Fibroblast of skin of scalp (primary cell): ENCODE data around the gene FRS2.
"Not testable (repeated sequence)": the region's sequence is repeated elsewhere in the genome, so short reads cannot be mapped to it uniquely, and the experiment has no call there.

Source experiments
- DNase-seq: peaks from one replicate; pipeline ENCODE4 v3.0.0-alpha.2; 2013

Gene FRS2

DNA sequence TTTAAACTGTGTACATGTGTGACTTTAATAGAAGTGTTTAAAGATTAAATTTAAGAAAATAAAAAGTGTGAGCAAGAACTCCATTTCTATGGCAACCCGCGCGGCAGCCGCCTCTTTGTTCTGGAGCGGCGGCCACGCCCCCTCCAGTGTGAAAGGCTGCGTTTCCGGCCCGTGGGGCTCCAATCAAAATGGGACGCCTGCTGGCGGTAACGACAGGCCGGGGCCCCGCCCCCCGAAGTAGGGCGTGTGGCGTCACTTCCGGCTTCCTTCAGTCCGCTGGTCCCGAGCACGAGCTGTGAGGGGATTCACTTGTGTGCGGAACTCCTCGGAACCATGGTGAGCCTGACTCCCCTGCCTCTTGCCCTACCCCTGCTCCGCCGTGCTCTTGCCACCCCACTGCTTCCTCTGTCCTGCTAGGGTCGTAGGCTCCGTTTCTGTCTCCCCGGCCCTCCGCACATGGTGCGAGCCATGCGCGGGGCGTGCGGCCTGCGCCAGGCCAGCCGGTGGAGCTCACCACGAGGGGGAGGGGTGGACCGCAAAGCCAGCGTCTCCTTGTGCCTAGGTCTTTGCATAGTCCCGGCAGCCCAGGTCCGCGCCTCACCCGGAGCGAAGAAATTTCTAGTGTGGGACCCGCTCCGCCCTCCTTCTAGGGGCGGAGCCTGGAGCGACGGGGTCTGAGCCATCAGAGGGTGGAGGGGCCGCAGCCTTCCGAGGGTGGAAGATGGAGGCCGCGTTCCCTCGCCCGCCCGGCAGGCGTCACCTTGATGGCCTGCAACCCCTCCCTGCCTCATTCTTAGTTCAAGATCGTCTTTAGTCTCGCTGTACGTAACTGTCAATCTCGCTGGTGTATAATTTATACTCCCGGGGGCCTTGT lies 115.2 kb downstream of the FRS2 start, which contains the start of gene CCT2:
CCT2 (plus strand) TSS at position 271 of the 874 bp plus-strand sequence; CDS start at position 334, 63 bp downstream.
- peak; percentile 95 for DNase-seq

DNA sequence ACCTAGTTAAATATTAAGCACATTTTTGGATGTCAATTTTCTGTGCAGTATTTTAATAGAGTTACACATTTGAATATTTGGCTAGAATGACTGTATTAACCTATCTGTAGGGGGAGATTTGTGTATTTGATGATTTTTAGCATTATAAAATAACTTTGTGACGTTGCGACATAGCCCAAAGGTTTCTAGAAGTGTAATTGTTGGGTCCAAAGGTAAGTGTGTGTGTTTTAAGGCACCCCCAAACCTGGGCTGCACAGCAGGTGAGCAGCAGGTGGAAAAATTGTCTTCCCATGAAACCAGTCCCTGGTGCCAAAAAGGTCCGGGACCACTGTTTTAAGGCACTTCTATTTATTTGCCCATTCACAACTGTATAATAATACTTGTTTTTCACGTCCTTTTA lies 118.3 kb downstream of the FRS2 start:
- DNase-seq = no peak

DNA sequence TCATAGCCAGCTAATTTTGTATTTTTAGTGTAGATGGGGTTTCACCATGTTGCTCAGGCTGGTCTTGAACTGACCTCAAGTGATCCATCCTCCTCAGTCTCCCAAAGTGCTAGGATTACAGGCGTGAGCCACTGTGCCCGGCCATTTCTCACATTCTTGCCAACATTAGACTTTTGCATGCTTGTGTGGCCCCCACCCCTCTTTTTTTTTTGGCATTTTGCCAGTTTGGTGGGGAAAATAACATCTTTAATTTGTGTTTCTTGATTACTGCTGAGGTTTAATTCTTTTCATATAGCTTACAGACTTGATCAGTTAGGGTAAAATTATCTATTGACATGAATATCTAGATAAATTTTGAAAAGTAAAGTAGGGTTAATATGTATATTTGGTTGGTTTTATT lies 118.9 kb downstream of the FRS2 start:
- no peak for DNase-seq

DNA sequence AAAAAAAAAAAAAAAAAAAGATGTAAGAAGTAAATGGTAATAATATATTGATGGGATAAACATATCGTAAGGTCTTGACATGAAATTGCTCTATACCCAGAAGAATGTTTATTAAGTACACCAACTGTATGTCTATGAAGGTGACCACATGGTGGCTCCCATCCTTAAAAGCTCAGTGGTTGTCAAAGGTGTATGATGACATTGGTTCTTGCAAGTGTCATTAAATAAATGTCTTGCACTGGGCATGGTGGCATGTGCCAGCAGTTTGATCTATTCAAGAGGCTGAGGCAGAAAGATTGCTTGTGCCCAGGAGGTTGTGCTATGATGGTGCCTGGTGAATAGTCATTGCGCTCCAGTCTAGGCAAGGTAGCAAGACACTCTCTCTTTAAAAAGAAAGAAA lies 125.5 kb downstream of the FRS2 start:
- DNase-seq = no peak

DNA sequence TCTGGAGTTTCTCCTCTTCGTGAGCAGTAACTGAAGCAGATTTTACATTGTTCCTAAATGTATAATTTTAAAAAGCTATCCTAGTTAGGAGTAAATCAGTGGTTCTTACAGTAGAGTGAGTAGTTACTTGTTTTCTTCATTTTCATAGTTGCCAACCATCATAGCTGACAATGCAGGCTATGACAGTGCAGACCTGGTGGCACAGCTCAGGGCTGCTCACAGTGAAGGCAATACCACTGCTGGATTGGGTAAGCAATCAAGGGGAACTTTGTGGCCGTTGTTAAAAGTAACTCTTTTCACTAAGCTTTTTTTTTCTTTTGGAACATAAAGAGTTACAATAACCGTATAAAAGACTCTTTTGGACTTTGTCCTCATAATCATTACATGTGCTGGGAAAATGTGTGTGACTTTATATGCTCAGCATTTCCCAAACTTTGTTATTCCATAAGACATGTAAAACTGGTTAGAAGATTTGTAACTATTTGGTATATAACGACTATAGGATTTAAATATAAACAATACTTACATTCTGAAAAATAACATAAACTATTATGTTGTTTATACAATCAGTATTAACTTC lies 128.1 kb downstream of the FRS2 start:
- DNase-seq = no peak

DNA sequence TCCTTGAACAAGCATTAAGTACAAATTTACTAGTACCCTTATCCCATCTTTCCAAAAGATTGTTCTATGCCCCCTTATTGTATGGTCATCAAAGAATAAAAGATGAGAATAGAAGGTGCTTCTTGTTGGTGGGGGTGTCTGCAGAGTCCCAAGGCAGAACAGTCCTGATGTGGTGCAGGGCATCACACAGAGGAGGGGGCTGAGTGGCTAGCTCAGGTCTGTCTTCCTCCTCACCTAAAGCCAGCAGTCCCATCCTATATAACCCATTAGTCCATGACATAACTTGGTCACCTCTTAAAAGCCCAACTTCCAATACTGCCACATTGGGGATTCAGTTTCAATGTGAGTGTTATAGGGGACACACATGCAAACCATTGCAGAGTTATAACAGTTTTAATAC lies 130.6 kb downstream of the FRS2 start:
- DNase-seq = no peak

DNA sequence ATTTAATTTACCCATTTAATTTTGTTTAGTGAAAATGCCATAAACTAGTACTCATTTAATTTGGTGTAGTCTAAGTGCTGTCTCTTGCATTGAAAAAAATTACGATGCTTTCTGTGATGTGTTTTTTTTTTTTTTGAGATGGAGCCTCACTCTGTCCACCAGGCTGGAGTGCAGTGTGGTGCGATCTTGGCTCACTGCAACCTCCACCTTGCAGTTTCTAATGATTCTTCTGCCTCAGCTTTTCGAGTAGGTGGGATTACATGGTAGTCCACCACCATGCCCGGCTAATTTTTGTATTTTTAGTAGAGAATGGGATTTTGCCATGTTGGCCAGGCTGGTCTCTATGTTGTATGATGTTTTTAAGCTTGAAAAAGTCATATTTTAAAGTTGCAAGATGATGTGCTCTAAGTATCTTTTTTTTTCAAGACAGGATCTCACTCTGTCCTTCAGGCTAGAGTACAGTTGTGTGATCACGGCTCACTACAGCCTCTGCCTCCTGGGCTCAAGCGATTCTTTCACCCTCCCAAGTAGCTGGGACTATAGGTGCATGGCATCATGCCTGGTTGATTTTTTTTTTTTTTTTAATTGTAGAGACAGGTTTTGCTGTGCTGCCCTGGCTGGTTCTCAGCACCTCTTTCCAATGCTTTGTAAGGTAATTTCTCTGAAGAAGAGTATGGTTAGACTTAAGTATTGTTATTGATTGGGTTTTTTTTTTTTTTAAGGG lies 131.9 kb downstream of the FRS2 start:
- no peak for DNase-seq

DNA sequence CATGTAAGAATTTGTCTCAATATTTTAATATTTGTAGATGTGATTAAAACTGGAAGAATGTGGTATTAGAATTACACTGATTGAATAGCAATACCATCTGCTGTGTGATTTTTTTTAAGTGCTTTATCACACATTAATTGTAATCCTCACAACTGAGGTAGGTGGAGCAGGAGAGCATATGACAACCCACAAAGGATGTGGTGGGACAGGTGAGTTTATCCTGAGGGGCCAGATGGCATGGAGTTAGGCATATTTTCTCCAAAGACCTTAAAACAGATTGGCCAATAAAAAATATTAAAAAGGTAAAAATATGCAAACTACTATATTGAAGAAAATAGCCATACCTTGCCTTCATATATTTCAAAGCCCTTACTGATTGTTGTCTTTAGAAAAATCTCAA lies 132.8 kb downstream of the FRS2 start:
- no peak for DNase-seq

DNA sequence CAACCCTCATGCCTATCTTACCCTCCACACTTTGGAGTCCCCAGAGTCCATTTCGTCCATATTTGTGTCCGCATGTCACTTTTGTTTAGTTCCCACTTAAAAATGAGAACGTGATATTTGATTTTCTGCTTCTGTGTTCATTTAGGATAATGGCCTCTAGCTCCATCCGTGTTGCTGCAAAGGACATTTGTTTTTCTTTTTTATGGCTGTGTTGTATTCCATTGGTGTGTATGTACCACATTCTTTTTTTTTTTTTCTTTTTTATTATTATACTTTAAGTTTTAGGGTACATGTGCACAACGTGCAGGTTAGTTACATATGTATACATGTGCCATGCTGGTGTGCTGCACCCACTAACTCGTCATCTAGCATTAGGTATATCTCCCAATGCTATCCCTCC lies 133.4 kb downstream of the FRS2 start:
- DNase-seq = not testable (repeated sequence)

DNA sequence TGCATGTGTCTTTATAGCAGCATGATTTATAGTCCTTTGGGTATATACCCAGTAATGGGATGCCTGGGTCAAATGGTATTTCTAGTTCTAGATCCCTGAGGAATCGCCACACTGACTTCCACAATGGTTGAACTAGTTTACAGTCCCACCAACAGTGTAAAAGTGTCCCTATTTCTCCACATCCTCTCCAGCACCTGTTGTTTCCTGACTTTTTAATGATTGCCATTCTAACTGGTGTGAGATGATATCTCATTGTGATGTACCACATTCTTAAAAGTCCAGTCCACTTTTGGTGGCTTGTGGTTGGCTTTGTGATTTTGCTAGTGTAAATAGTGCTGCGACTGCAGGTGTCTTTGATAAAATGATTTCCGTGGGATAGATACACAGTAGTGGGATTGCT lies 134.1 kb downstream of the FRS2 start:
- not testable (repeated sequence) for DNase-seq

DNA sequence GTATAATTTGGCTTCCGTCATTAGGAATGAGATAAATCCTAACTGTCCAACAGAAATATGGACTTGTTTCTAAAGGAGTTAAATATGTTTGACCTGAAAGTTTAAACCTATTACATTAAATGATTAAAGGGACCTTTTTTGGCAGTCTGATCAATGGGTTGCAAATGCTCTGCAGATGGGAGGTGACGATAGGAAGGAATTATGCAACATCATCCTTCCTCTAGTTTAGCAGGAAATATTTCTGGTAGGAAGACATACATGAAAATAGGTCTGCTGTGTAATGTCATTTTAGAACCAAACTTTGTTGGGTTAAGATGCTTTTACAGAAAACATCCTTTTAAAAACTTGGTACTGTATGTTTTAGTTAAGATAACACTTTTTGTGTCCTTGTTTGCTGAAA lies 137.9 kb downstream of the FRS2 start:
- DNase-seq = no peak

DNA sequence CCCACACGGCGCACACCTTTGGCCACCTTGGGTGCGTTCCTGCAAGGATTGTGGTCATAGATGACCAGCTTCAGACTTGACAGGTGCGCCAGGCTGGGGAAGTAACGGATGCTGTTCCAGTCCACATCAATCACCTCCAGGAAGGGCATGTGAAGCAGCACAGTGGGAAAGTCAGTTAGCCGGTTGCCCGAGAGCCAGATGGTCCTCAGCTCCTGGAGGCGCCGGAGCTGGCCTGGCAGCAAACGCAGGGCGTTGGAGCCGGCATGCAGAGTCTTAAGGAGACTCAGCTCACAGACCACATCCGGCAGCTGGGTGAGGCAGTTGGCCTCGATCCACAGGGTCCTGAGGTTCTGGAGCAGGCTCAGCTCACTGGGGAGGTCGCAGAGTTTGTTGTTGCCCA lies 139.9 kb downstream of the FRS2 start:
- no peak for DNase-seq

DNA sequence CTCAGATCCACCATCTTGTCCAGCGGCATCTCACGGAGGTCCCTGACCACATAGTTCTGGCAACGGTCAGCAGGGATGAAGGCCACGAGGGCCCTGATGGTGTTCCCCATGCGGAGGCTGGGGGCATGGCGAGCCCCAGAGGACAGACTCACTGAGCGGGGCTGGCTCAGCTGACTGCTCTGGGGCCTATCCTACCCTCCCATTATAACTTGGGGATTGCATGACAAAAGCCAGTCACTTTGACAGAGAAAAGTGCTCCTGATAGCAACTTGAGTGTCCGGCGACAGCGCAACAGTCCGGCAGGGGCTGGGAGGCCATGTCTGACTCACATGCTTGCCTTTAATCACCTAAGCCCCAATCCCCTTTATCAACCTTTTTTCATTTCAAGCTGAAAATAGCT lies 140.5 kb downstream of the FRS2 start, which contains the start of gene LRRC10:
LRRC10 (minus strand) TSS at position 179 of the 400 bp plus-strand sequence; CDS start at position 110, 69 bp downstream.
- DNase-seq = no peak

DNA sequence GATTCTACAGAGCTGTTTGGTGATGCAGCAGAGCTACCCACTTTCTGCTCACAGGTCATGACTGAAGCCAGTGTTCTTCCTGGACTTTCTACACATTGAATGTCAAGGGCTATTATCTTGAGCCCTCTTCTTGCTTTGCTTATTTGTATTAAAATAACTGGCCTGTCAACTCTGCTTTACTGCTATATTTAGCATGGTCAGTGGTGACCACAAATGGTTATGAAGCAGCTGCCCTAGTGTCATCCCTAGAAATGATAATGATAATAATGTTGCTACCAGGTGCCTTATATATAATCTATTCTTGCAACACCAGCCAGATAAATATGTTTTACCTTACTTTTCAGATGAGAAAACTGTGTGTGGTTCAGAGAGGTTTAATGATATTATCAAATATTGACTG lies 143.2 kb downstream of the FRS2 start:
- DNase-seq = no peak

DNA sequence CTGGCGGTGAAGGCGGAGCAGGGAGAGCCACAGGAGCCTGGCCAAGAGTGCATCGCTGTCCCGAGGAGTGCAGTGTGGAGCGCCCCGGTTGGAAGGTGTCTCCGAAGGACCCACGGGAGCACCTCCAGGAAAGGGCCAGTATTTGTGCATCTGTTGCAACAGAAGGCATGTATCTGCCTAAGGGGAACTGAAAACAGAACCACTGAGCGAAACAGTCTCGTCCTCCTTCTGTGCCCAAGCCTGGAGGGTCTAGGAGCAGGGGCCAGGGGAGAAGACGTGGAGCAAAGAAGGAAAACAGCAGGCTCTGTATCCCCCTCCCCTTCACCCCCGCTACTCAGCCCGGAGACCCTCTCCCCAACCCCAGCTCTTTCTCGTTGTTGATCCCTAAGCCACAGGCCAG lies 145.8 kb downstream of the FRS2 start:
- DNase-seq = no peak

DNA sequence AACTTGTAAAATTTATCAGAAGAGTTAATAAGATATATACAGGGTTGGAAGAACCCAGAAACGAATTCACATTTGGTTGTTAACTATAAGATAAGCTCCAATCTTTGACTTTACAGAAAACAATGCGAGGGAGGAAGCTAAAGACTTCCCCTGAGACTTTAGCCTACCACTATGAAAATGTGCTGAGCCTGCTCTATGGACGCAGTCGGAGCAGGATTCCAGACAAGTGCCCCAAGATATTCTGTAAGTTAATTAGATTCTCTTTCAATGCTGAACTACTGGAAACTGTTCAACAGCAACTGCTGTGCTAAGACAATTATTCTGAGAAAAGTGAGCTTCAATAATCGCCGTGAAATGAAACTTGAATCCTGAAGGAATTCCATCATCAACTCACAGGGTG lies 148.9 kb downstream of the FRS2 start:
- no peak for DNase-seq

DNA sequence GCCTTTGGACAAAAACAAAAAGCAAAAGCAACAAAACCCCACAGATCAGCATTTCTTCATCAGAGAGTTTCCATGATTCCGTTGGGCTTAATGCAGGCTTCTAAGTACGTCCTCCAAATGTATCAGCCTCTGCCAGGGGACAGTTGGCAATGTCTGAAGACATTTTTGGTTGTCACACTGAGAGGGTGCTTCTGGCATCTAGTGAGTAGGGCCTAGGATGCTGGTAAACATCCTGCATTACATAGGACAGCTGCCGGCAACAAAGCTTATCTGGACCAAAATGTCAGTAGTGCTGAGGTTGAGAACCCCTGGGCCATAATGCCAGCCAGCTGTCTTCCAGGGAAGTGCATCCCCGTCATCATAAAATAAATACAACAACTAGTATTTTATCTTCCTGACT lies 149.9 kb downstream of the FRS2 start:
- DNase-seq = no peak

DNA sequence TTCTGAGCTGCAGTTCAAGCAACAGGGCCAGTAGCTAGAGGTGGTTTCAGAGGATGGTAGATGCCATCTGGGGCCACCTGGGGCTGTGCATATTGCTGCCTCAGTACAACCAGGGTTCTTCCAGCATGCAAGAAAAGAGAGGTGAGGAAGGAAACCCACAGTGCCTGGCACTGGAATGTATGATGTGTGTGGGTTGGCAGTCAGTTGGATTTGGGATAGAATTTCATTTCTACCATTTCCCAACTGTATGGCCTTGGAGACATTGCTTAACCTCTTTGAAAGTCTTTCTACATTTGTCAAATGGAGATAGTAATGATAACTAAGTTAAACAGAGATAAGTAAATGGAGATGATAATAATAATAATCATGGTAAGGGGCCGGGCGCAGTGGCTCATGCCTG lies 150.7 kb downstream of the FRS2 start:
- no peak for DNase-seq

DNA sequence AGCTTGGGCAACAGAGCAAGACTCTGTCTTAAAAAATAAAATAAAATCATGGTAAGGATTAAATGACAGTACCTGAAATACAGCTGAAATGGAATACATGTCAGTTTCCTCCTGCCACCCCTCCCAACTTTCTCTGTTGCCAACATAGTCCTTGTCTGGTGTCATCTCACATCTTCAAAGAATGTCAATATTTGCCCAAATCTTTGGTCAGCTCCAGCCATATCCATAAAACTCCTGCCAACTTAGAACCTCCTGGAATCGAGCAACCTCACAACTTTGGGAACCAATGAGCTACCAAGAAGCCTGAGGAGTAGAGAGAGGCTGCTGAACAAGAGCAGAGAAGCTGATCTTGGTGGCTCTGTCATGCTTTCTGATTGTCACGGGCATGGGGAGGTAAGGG lies 151.4 kb downstream of the FRS2 start:
- DNase-seq = no peak

DNA sequence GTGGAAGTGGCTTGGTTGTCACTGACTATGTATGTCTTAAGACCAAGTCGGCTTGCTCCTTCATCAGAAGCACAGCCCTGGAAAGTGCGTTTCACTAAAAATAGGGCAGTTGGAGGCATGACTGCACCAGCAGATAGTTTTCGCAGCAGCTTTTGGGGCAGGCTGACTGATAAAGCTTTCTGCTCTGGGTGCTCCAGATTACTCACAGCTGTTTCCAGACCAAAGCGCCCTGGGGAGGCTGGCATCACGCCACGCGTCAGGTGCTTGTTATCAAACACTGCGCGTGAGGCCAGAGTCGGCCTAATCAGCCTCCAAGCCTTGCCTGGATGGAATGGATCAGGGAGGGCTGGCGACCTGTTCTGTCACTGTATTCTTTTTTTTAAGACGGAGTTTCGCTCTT lies 153.8 kb downstream of the FRS2 start:
- no peak for DNase-seq

DNA sequence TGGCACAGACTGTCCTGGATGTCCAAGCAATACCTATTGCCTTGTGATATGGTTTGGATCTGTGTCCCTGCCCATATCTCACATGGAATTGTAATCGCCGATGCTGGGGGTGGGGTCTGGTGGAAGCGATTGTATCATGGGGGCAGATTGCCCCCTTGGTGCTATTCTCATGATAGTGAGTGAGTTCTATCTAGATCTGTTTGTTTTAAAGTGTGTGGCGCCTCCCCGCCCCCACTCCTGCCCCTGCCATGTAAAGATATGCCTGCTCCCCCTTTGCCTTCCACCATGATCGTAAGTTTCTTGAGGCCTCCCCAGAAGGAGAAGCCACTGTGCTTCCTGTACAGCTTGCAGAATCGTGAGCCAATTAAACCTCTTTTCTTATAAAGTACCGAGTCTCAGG lies 157.3 kb downstream of the FRS2 start:
- no peak for DNase-seq
